GM21529 (cell line): ENCODE measurements around the gene POLR1G.

ENCODE experiments used
- ATAC-seq: cut with Tn5 transposase; IDR thresholded peaks from one replicate; pipeline ENCODE4 v1.9.1; 2021; ENCODE audit not compliant: unreplicated experiment

The POLR1G gene

DNA sequence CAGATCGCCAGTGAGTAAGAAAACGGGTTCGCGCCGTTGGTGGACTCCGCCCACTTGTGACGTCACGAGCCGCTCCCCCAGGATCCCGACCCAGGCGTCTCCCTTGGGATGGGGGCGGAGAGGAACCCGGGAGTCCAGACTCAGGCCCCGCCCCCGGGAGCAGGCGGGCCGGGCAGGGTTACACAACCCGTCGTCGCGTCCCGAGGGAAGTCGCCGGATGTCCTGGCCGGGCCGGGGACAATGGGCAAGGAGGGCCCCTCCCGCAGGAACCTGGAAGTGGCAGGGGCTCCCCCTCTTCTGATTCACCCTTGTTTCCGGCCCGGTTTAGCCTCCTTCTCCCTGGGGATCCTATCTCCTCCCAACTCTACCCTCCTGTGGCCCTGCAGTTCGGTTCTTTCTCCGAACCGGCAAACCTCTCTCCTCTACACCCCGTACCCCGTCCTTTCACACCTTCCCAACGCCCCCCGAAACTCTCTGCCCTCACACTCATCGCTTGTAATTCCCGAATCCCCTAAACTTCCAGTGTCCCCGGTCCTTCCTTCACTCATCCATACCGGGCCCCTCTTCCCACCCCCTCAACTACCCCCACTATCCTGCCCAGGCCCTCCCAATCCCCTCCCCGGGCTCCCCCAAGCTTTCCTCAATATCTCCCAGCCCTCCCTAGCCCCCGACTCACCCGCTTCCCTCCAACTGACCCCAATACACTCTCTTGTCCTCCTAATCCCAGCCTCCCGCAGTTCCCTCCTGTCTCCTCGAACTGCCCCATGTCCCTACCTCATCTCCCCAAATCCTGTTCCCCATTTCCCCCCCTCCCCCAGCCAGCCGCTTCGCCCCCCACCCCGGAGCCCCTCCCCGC lies 37.2 kb downstream of the POLR1G start:
- ATAC-seq: no peak

GRCh38 chr19:45444318-45445041 lies 38.0 kb downstream of the POLR1G start:
- ATAC-seq: peak; percentile 45

- ATAC-seq: no peak
Measured at GRCh38 chr19:45445139-45445538, 38.7 kb downstream of the POLR1G start.

GRCh38 chr19:45446295-45446694 lies 39.9 kb downstream of the POLR1G start:
- no peak for ATAC-seq

GRCh38 chr19:45446944-45447343 lies 40.5 kb downstream of the POLR1G start:
- ATAC-seq: no peak

GRCh38 chr19:45448425-45448756 lies 41.9 kb downstream of the POLR1G start:
- ATAC-seq: no peak

DNA sequence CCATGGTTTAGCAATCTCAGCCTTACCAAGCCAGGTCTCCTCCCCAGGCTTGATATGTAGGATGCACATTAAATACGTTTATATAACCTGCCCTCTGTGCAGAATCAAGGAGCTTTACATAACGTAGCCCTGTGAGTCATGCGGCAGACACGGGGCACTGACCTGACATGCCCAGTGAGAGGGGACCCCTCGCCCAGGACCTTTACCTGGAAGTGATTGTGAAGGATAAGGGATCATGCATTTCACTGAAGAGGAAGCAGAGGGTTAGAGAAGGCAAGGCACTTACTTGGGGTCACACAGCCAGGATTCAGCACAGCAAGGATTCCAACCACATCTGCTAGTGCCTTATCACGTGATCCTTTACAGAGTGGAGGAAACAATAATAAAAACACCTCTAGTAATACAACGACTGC lies 42.4 kb downstream of the POLR1G start:
- ATAC-seq: no peak

- peak; percentile 17 for ATAC-seq
Measured at GRCh38 chr19:45450012-45450333, 43.5 kb downstream of the POLR1G start.

- ATAC-seq: no peak
Measured at GRCh38 chr19:45451131-45451849, 44.8 kb downstream of the POLR1G start.

GRCh38 chr19:45451850-45452387 lies 45.5 kb downstream of the POLR1G start:
- ATAC-seq: no peak

GRCh38 chr19:45455707-45456499 lies 49.5 kb downstream of the POLR1G start:
- ATAC-seq: no peak

- no peak for ATAC-seq
Measured at GRCh38 chr19:45456500-45456815, 50.0 kb downstream of the POLR1G start.

- no peak for ATAC-seq
Measured at GRCh38 chr19:45457776-45458175, 51.3 kb downstream of the POLR1G start.
